IMR-90 (cell line): ENCODE results near the gene ZC3H7B. TPM values are rescaled to one million over a fixed set of nuclear protein-coding genes. Genes with fewer than 3 reads are reported as not detected.

Source experiments
- ATAC-seq: fragments of 200-7000 bp; cut with Tn5 transposase; 2 replicates; pipeline ENCODE4 v1.9.1; 2020; ENCODE audit warnings: low read depth, mild to moderate bottlenecking, moderate library complexity
- BruUV-seq: library from RNA; stranded (reverse); fragments of 400-500 nt; replicated peaks from 2 replicates; lab custom pipeline; 2021; lab: Mats Ljungman, UMichigan
- CTCF ChIA-PET: fragments of 300-600 bp; formaldehyde crosslinking; extraction: SDS; loops from one replicate; lab custom pipeline; 2021; ENCODE audit warnings: antibody characterized with exemption; lab: Yijun Ruan, JAX
- POLR2A ChIA-PET: fragments of 300-600 bp; sonication (Branson Sonifier 250); formaldehyde crosslinking; loops from one replicate; lab custom pipeline; 2022; ENCODE audit warnings: antibody characterized with exemption; ENCODE audit not compliant: unreplicated experiment; lab: Charles Lee
- DNase-seq: peaks from one replicate; pipeline ENCODE4 v3.0.0; 2013
- H2AFZ ChIP-seq: replicated peaks from 2 replicates; pipeline ENCODE3; 2013; ENCODE audit warnings: low read length, mild to moderate bottlenecking; ENCODE audit not compliant: poor library complexity
- H2AK5ac ChIP-seq: 2 replicates; pipeline ENCODE4 v1.6.1; 2013; ENCODE audit warnings: low read depth, low read length, inconsistent platforms
- H2AK9ac ChIP-seq: replicated peaks from 2 replicates; pipeline ENCODE3; 2013; ENCODE audit warnings: mild to moderate bottlenecking, low read depth, low read length, moderate library complexity; ENCODE audit not compliant: poor library complexity
- H2BK120ac ChIP-seq: 2 replicates; pipeline ENCODE4 v1.6.1; 2013; ENCODE audit warnings: low read depth, low read length, inconsistent platforms
- H2BK15ac ChIP-seq: 3 replicates; pipeline ENCODE4 v1.6.1; 2013; ENCODE audit warnings: low read depth, low read length, inconsistent platforms
- H2BK20ac ChIP-seq: 2 replicates; pipeline ENCODE4 v1.6.1; 2013; ENCODE audit warnings: low read depth, mild to moderate bottlenecking, inconsistent platforms, low read length, moderate library complexity
- H2BK5ac ChIP-seq: 2 replicates; pipeline ENCODE4 v1.6.1; 2013; ENCODE audit warnings: mild to moderate bottlenecking, low read depth, low read length, inconsistent platforms; ENCODE audit not compliant: poor library complexity, severe bottlenecking
- H3K14ac ChIP-seq: replicated peaks from 2 replicates; pipeline ENCODE4 v1.6.1; 2013; ENCODE audit warnings: low read depth, low read length, inconsistent platforms
- H3K18ac ChIP-seq: 2 replicates; pipeline ENCODE4 v1.6.1; 2013; ENCODE audit warnings: low read depth, low read length, control low read depth
- H3K23ac ChIP-seq: 2 replicates; pipeline ENCODE4 v1.6.1; 2013; ENCODE audit warnings: low read depth, low read length, inconsistent platforms
- H3K27ac ChIP-seq: 2 replicates; pipeline ENCODE4 v1.5.1; 2013; ENCODE audit warnings: mild to moderate bottlenecking, control low read depth, low read length; ENCODE audit not compliant: insufficient read depth
- H3K27me3 ChIP-seq: 2 replicates; pipeline ENCODE4 v1.6.1; 2013; ENCODE audit warnings: low read length; ENCODE audit not compliant: control insufficient read depth, insufficient read depth
- H3K36me3 ChIP-seq: 2 replicates; pipeline ENCODE4 v1.6.1; 2013; ENCODE audit warnings: low read length, mixed read lengths; ENCODE audit not compliant: control insufficient read depth, insufficient read depth
- H3K4ac ChIP-seq: 2 replicates; pipeline ENCODE4 v1.6.1; 2013; ENCODE audit warnings: low read depth, low read length, inconsistent platforms
- H3K4me1 ChIP-seq: 2 replicates; pipeline ENCODE4 v1.6.1; 2013; ENCODE audit warnings: low read length, mixed read lengths; ENCODE audit not compliant: control insufficient read depth, insufficient read depth
- H3K4me2 ChIP-seq: 2 replicates; pipeline ENCODE4 v1.6.1; 2013; ENCODE audit warnings: low read depth, mild to moderate bottlenecking, control low read depth, low read length, moderate library complexity
- H3K4me3 ChIP-seq: 2 replicates; pipeline ENCODE4 v1.5.1; 2013; ENCODE audit warnings: low read depth, mild to moderate bottlenecking, control low read depth, low read length, moderate library complexity; ENCODE audit not compliant: insufficient read depth
- H3K56ac ChIP-seq: 2 replicates; pipeline ENCODE4 v1.6.1; 2013; ENCODE audit warnings: low read length, inconsistent platforms; ENCODE audit not compliant: insufficient read depth; ENCODE audit errors: extremely low read depth
- H3K79me1 ChIP-seq, 2 experiments: 2 replicates each; pipeline ENCODE4 v1.6.1; 2013; ENCODE audit warnings: low read length in 2 of 2, inconsistent platforms in 1 of 2, low read depth in 1 of 2
- H3K9ac ChIP-seq: 2 replicates; pipeline ENCODE4 v1.6.1; 2013; ENCODE audit warnings: low read depth, low read length, control low read depth
- H3K9me1 ChIP-seq: 2 replicates; pipeline ENCODE4 v1.6.1; 2013; ENCODE audit warnings: low read length, inconsistent platforms; ENCODE audit not compliant: insufficient read depth
- H3K9me3 ChIP-seq: 2 replicates; pipeline ENCODE4 v1.6.1; 2013; ENCODE audit warnings: low read length; ENCODE audit not compliant: control insufficient read depth, insufficient read depth
- H4K20me1 ChIP-seq: 2 replicates; pipeline ENCODE4 v1.6.1; 2013; ENCODE audit warnings: low read length, inconsistent platforms; ENCODE audit not compliant: insufficient read depth
- H4K5ac ChIP-seq: 2 replicates; pipeline ENCODE4 v1.6.1; 2013; ENCODE audit warnings: mild to moderate bottlenecking, low read depth, low read length, control low read depth
- H4K8ac ChIP-seq, 2 experiments: 2 replicates each; pipeline ENCODE4 v1.6.1; 2013; ENCODE audit warnings: low read depth in 2 of 2, low read length in 2 of 2, control low read depth in 1 of 2, inconsistent platforms in 1 of 2
- H4K91ac ChIP-seq: 2 replicates; pipeline ENCODE4 v1.6.1; 2013; ENCODE audit warnings: low read depth, low read length, inconsistent platforms; ENCODE audit not compliant: insufficient read depth
- BHLHE40 ChIP-seq: fragments of 150-350 bp; IDR thresholded peaks from 2 replicates; pipeline ENCODE4 v1.6.1; 2016; ENCODE audit warnings: mild to moderate bottlenecking, low read depth, low read length
- CHD1 ChIP-seq: IDR thresholded peaks from 2 replicates; pipeline ENCODE4 v1.6.1; 2012; ENCODE audit warnings: low read depth, low read length, improper control_type of control experiment
- RCOR1 ChIP-seq: IDR thresholded peaks from 2 replicates; pipeline ENCODE4 v1.6.1; 2012; ENCODE audit warnings: mild to moderate bottlenecking, low read length, improper control_type of control experiment; ENCODE audit not compliant: insufficient replicate concordance
- WGBS, 2 experiments: methylation state at CpG; one replicate each; pipeline versions ENCODE4 v1.1.5 to v1.1.7; 2013; ENCODE audit warnings: missing lambda C conversion rate in 2 of 2; ENCODE audit not compliant: insufficient read length in 1 of 2; ENCODE audit errors: extremely low coverage in 2 of 2; 5-methylcytosine and 5-hydroxymethylcytosine counted together
- dilution Hi-C: fragments of 300-500 bp; cut with HindIII; formaldehyde crosslinking; loops from one replicate; pipeline ENCODE4 v1.14.3; 2018; ENCODE audit warnings: low sequenced_read_pairs; ENCODE audit not compliant: unreplicated experiment
- in situ Hi-C: fragments of 300-500 bp; cut with MboI; formaldehyde crosslinking; loops from 3 replicates; pipeline ENCODE4 v1.14.3; 2019; ENCODE audit warnings: low sequenced_read_pairs, inconsistent platforms, mixed read lengths
- intact Hi-C: fragments of 100-400 bp; cut with micrococcal nuclease; formaldehyde crosslinking; loops from 2 replicates; pipeline ENCODE4 v1.10.0; 2022
- polyA plus RNA-seq, 3 experiments: library from polyadenylated mRNA; depleted of rRNA; stranded (reverse); fragments of >200 nt; gene quantifications; 2 replicates each; pipeline ENCODE4 v1.2.3, GENCODE V29; 2012; ENCODE audit warnings: low replicate concordance in 1 of 3
- total RNA-seq: library from RNA; depleted of rRNA; stranded (reverse); fragments of >200 nt; gene quantifications from 2 replicates; pipeline ENCODE4 v1.2.3, GENCODE V29; 2012
- TF ChIP-seq, protein P1 (sequence below): fragments of 150-350 bp; IDR thresholded peaks from 2 replicates; pipeline ENCODE4 v1.6.1; 2016; ENCODE audit warnings: low read depth, mild to moderate bottlenecking, low read length, moderate library complexity, borderline replicate concordance
- TF ChIP-seq, protein P2 (sequence below): conservative IDR thresholded peaks from 2 replicates; pipeline ENCODE4 v1.5.1; 2012; ENCODE audit warnings: mild to moderate bottlenecking, low read depth, low read length, improper control_type of control experiment

Gene ZC3H7B
- total and polyA plus RNA-seq, 2 of the 4 experiments (the other 2 are of a cell fraction) = 37.6 to 72.3 TPM

DNA sequence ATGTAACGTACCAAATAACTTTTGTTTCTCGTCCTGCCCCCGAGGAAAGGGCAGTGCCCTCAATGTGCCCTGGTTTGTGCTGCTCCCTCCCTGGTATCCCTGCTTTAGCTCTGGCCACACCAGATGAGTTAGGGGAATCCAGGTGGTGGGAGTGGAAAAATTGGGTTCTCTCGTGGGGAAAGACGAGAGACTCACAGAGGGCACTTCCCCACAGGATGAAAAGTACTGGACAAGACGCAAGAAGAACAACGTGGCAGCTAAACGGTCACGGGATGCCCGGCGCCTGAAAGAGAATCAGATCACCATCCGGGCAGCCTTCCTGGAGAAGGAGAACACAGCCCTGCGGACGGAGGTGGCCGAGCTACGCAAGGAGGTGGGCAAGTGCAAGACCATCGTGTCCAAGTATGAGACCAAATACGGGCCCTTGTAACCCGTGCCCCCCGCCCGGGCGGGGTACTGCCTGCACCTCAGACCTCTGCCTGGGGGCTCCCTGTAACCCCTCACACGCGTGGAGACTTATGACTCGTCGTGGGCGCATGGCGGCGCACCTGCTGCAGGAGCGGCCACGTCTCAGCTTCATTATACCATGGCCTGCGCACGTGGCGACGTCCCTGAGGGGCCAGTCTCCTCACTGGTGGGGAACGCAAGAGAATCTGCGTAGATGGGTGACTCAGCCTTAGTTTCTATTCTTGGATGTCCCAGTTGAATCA is 94.4 kb downstream of the ZC3H7B start:
- H3K4me1 ChIP-seq = no peaks in the 10 kb centered on the region
- H3K9me3 ChIP-seq = no peaks in the 10 kb centered on the region
- H4K20me1 ChIP-seq = no peaks in the 10 kb centered on the region; the same call in 1 of the 2 replicates
- H2BK5ac ChIP-seq = no peak overlapping the region
- intact Hi-C loops (no loop called here), in situ Hi-C loops (no loop called here), dilution Hi-C loops (no loop called here)
- no peak overlapping the region for H2BK20ac ChIP-seq
- H4K5ac ChIP-seq = no peak overlapping the region
- no peak overlapping the region for H3K14ac ChIP-seq
- H3K4me2 ChIP-seq = no peak overlapping the region
- H2BK15ac ChIP-seq = no peak overlapping the region
- ChIA-PET POLR2A (no interaction called here), CTCF (no interaction called here)
- H3K23ac ChIP-seq = no peak overlapping the region
- H4K8ac ChIP-seq = no peak overlapping the region
- H2BK120ac ChIP-seq = no peak overlapping the region
- H3K9ac ChIP-seq = no peak overlapping the region
- no peak overlapping the region for H3K56ac ChIP-seq
- H3K4ac ChIP-seq = no peak overlapping the region
- no TSS peak for BruUV-seq
- no peak overlapping the region for H4K91ac ChIP-seq
- TF ChIP-seq CHD1 (no peak), RCOR1 (no peak), BHLHE40 (no peak)
- TF ChIP-seq, protein P1, sequence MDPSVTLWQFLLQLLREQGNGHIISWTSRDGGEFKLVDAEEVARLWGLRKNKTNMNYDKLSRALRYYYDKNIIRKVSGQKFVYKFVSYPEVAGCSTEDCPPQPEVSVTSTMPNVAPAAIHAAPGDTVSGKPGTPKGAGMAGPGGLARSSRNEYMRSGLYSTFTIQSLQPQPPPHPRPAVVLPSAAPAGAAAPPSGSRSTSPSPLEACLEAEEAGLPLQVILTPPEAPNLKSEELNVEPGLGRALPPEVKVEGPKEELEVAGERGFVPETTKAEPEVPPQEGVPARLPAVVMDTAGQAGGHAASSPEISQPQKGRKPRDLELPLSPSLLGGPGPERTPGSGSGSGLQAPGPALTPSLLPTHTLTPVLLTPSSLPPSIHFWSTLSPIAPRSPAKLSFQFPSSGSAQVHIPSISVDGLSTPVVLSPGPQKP = no peak
- TF ChIP-seq, protein P2, sequence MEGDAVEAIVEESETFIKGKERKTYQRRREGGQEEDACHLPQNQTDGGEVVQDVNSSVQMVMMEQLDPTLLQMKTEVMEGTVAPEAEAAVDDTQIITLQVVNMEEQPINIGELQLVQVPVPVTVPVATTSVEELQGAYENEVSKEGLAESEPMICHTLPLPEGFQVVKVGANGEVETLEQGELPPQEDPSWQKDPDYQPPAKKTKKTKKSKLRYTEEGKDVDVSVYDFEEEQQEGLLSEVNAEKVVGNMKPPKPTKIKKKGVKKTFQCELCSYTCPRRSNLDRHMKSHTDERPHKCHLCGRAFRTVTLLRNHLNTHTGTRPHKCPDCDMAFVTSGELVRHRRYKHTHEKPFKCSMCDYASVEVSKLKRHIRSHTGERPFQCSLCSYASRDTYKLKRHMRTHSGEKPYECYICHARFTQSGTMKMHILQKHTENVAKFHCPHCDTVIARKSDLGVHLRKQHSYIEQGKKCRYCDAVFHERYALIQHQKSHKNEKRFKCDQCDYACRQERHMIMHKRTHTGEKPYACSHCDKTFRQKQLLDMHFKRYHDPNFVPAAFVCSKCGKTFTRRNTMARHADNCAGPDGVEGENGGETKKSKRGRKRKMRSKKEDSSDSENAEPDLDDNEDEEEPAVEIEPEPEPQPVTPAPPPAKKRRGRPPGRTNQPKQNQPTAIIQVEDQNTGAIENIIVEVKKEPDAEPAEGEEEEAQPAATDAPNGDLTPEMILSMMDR = no peak
- ATAC-seq (no peak), DNase-seq (no peak)
- H2AK9ac ChIP-seq = no peak overlapping the region
- no peaks in the 10 kb centered on the region for H3K79me1 ChIP-seq
- H3K9me1 ChIP-seq = no peaks in the 10 kb centered on the region
- no peak overlapping the region for H3K18ac ChIP-seq
- WGBS, 2 experiments = 93% methylated on average over 24 of the region's 37 CpGs; no CpG with 5 or more reads in 1 of the 2 experiments
- no peak overlapping the region for H2AK5ac ChIP-seq
- H2AFZ ChIP-seq = no peak overlapping the region
- no peak overlapping the region for H3K4me3 ChIP-seq
- no peak overlapping the region for H3K27ac ChIP-seq
- no peaks in the 10 kb centered on the region for H3K27me3 ChIP-seq
- H3K36me3 ChIP-seq = peaks cover 42% of the 10 kb centered on the region
